Activated CD4-positive, alpha-beta T cell treated with anti-CD3 and anti-CD28 coated beads for 36 hours (primary cell): Measurements from ENCODE around the gene TACR1. TPM values are rescaled to one million over a fixed set of nuclear protein-coding genes. Genes with fewer than 3 reads are reported as not detected.
"Not testable (repeated sequence)": the region's sequence is repeated elsewhere in the genome, so short reads cannot be mapped to it uniquely, and the experiment has no call there.

Experiments
- ATAC-seq: fragments of 200-7000 bp; cut with Tn5 transposase; one replicate; pipeline ENCODE4 v1.10.0; 2021; ENCODE audit warnings: mild to moderate bottlenecking, moderate library complexity
- CTCF ChIA-PET: fragments of 350-600 bp; sonication (Branson Sonifier 250); formaldehyde crosslinking; loops from one replicate; lab custom pipeline; 2021; ENCODE audit warnings: antibody characterized with exemption; lab: Charles Lee
- POLR2A ChIA-PET: fragments of 350-600 bp; sonication (Branson Sonifier 250); formaldehyde crosslinking; loops from one replicate; lab custom pipeline; 2021; ENCODE audit warnings: antibody characterized with exemption, inconsistent platforms; lab: Charles Lee
- DNase-seq: peaks from one replicate; pipeline ENCODE4 v3.0.0-alpha.2; 2020
- H3K27ac Mint-ChIP-seq: one replicate; pipeline ENCODE4 v1.8.0; 2021; ENCODE audit warnings: mixed read lengths
- H3K27me3 Mint-ChIP-seq: one replicate; pipeline ENCODE4 v1.8.0; 2021; ENCODE audit warnings: mixed read lengths
- H3K36me3 Mint-ChIP-seq: one replicate; pipeline ENCODE4 v1.8.0; 2021; ENCODE audit warnings: low read depth, mixed read lengths
- H3K4me1 Mint-ChIP-seq: one replicate; pipeline ENCODE4 v1.8.0; 2021; ENCODE audit warnings: mixed read lengths
- H3K4me3 Mint-ChIP-seq: one replicate; pipeline ENCODE4 v1.8.0; 2021; ENCODE audit warnings: mild to moderate bottlenecking, moderate library complexity, mixed read lengths
- H3K9me3 Mint-ChIP-seq: one replicate; pipeline ENCODE4 v1.8.0; 2021; ENCODE audit warnings: low read depth, mixed read lengths
- intact Hi-C, 2 experiments: fragments of 100-400 bp; cut with DNase I in 1 of 2; cut with micrococcal nuclease in 1 of 2; formaldehyde crosslinking; loops; one replicate each; pipeline versions ENCODE4 v1.14.2 to v1.15.1; 2022 to 2024; cut with DNase I, micrococcal nuclease
- total RNA-seq, 2 experiments: library from RNA; stranded (reverse); gene quantifications; one replicate each; pipeline ENCODE4 v1.2.3, GENCODE V29; 2021

Gene TACR1
- total RNA-seq, 2 experiments from 2014 or later: not detected

GRCh38 chr2:75192496-75192895, 6.8 kb downstream of the TACR1 start:
- H3K27me3 Mint-ChIP-seq: peaks cover 18% of the 10 kb centered on the region
- CTCF ChIA-PET: no interaction called here
- POLR2A ChIA-PET: no interaction called here
- DNase-seq (no peak), ATAC-seq (no peak)
- no peaks in the 10 kb centered on the region for H3K36me3 Mint-ChIP-seq
- no peak overlapping the region for H3K4me3 Mint-ChIP-seq
- H3K9me3 Mint-ChIP-seq: no peaks in the 10 kb centered on the region
- no peaks in the 10 kb centered on the region for H3K4me1 Mint-ChIP-seq
- intact Hi-C loops: no loop called here
- H3K27ac Mint-ChIP-seq: no peak overlapping the region

GRCh38 chr2:75190271-75190990, 8.9 kb downstream of the TACR1 start:
- Mint-ChIP-seq H3K9me3 (no peaks in the 10 kb centered on the region), H3K36me3 (no peaks in the 10 kb centered on the region), H3K27me3 (peaks cover 10% of the 10 kb centered on the region), H3K4me1 (no peaks in the 10 kb centered on the region), H3K27ac (no peak overlapping the region), H3K4me3 (no peak overlapping the region)
- intact Hi-C loops: no loop called here
- ATAC-seq (no peak), DNase-seq (no peak)
- ChIA-PET POLR2A (no interaction called here), CTCF (interaction anchor here (0.6 kb wide), 1 partner anchor 362 kb away, joined by 3 read pairs; no protein-coding TSS in a partner anchor)

GRCh38 chr2:75186821-75187220, 12.5 kb downstream of the TACR1 start:
- no peaks in the 10 kb centered on the region for H3K9me3 Mint-ChIP-seq
- peaks cover 5% of the 10 kb centered on the region for H3K27me3 Mint-ChIP-seq
- no peaks in the 10 kb centered on the region for H3K36me3 Mint-ChIP-seq
- H3K4me1 Mint-ChIP-seq: no peaks in the 10 kb centered on the region
- H3K4me3 Mint-ChIP-seq: no peak overlapping the region
- H3K27ac Mint-ChIP-seq: no peak overlapping the region
- CTCF ChIA-PET: no interaction called here
- ATAC-seq (no peak), DNase-seq (no peak)
- intact Hi-C loops: no loop called here
- POLR2A ChIA-PET: interaction anchor here (0.6 kb wide), 1 partner anchor 267 kb away, joined by 4 read pairs; no protein-coding TSS in a partner anchor

GRCh38 chr2:75182606-75183005, 16.7 kb downstream of the TACR1 start:
- ATAC-seq (no peak), DNase-seq (no peak)
- H3K36me3 Mint-ChIP-seq: no peaks in the 10 kb centered on the region
- no peaks in the 10 kb centered on the region for H3K9me3 Mint-ChIP-seq
- H3K4me1 Mint-ChIP-seq: no peaks in the 10 kb centered on the region
- peaks cover 5% of the 10 kb centered on the region for H3K27me3 Mint-ChIP-seq
- no peak overlapping the region for H3K27ac Mint-ChIP-seq
- intact Hi-C loops: no loop called here
- no peak overlapping the region for H3K4me3 Mint-ChIP-seq
- POLR2A ChIA-PET: no interaction called here
- CTCF ChIA-PET: no interaction called here

- intact Hi-C loops: no loop called here
Measured at GRCh38 chr2:75180476-75180875, 18.8 kb downstream of the TACR1 start.

GRCh38 chr2:75177427-75177826, 21.9 kb downstream of the TACR1 start:
- ATAC-seq: no peak
- CTCF ChIA-PET: no interaction called here
- Mint-ChIP-seq H3K4me3 (no peak overlapping the region), H3K27me3 (peaks cover 8% of the 10 kb centered on the region), H3K4me1 (no peaks in the 10 kb centered on the region), H3K36me3 (no peaks in the 10 kb centered on the region), H3K9me3 (no peaks in the 10 kb centered on the region), H3K27ac (no peak overlapping the region)
- POLR2A ChIA-PET: interaction anchor here (0.7 kb wide), 1 partner anchor 180 kb away, joined by 6 read pairs; no protein-coding TSS in a partner anchor
- DNase-seq: no peak
- intact Hi-C loops: no loop called here

More at GRCh38 chr2:75180476-75180875, 18.8 kb downstream of the TACR1 start:
- CTCF ChIA-PET: no interaction called here
- DNase-seq: no peak
- H3K36me3 Mint-ChIP-seq: no peaks in the 10 kb centered on the region
- ATAC-seq: no peak
- no peak overlapping the region for H3K4me3 Mint-ChIP-seq
- no peaks in the 10 kb centered on the region for H3K4me1 Mint-ChIP-seq
- H3K27me3 Mint-ChIP-seq: peaks cover 6% of the 10 kb centered on the region
- POLR2A ChIA-PET: no interaction called here
- H3K27ac Mint-ChIP-seq: no peak overlapping the region
- no peaks in the 10 kb centered on the region for H3K9me3 Mint-ChIP-seq

- H3K4me3 Mint-ChIP-seq: no peak overlapping the region
- POLR2A ChIA-PET: no interaction called here
- no peaks in the 10 kb centered on the region for H3K9me3 Mint-ChIP-seq
- no peaks in the 10 kb centered on the region for H3K36me3 Mint-ChIP-seq
- intact Hi-C loops: no loop called here
- ATAC-seq (no peak), DNase-seq (no peak)
- peaks cover 8% of the 10 kb centered on the region for H3K27me3 Mint-ChIP-seq
- H3K27ac Mint-ChIP-seq: no peak overlapping the region
- no peaks in the 10 kb centered on the region for H3K4me1 Mint-ChIP-seq
- CTCF ChIA-PET: interaction anchor here (0.7 kb wide), 1 partner anchor 370 kb away, joined by 3 read pairs; no protein-coding TSS in a partner anchor
Measured at GRCh38 chr2:75175456-75175855, 23.9 kb downstream of the TACR1 start.

- Mint-ChIP-seq H3K9me3 (no peaks in the 10 kb centered on the region), H3K27me3 (peaks cover 6% of the 10 kb centered on the region), H3K4me1 (no peaks in the 10 kb centered on the region), H3K36me3 (no peaks in the 10 kb centered on the region), H3K27ac (no peak overlapping the region), H3K4me3 (no peak overlapping the region)
- intact Hi-C loops: no loop called here
- CTCF ChIA-PET: no interaction called here
- POLR2A ChIA-PET: no interaction called here
- no peak for DNase-seq
- no peak for ATAC-seq
Measured at GRCh38 chr2:75174981-75175380, 24.3 kb downstream of the TACR1 start.

- Mint-ChIP-seq H3K4me3 (no peak overlapping the region), H3K9me3 (no peaks in the 10 kb centered on the region), H3K27me3 (peaks cover 6% of the 10 kb centered on the region), H3K4me1 (no peaks in the 10 kb centered on the region), H3K36me3 (no peaks in the 10 kb centered on the region), H3K27ac (no peak overlapping the region)
- POLR2A ChIA-PET: no interaction called here
- ATAC-seq: no peak
- CTCF ChIA-PET: no interaction called here
- DNase-seq: no peak
- intact Hi-C loops: no loop called here
Measured at GRCh38 chr2:75174519-75174918, 24.8 kb downstream of the TACR1 start.

- Mint-ChIP-seq H3K9me3 (no peaks in the 10 kb centered on the region), H3K36me3 (no peaks in the 10 kb centered on the region), H3K27ac (no peak overlapping the region), H3K4me1 (no peaks in the 10 kb centered on the region), H3K27me3 (peaks cover 6% of the 10 kb centered on the region), H3K4me3 (no peak overlapping the region)
- POLR2A ChIA-PET: no interaction called here
- CTCF ChIA-PET: no interaction called here
- intact Hi-C loops: no loop called here
- ATAC-seq (no peak), DNase-seq (no peak)
Measured at GRCh38 chr2:75173740-75174139, 25.6 kb downstream of the TACR1 start.

GRCh38 chr2:75171423-75171822, 27.9 kb downstream of the TACR1 start:
- DNase-seq, H3K4me3 Mint-ChIP-seq, POLR2A ChIA-PET, intact Hi-C loops, H3K9me3 Mint-ChIP-seq, ATAC-seq, H3K4me1 Mint-ChIP-seq, H3K27ac Mint-ChIP-seq, H3K27me3 Mint-ChIP-seq, CTCF ChIA-PET, H3K36me3 Mint-ChIP-seq: not testable (repeated sequence)

- Mint-ChIP-seq H3K9me3 (no peaks in the 10 kb centered on the region), H3K27me3 (peaks cover 6% of the 10 kb centered on the region), H3K36me3 (no peaks in the 10 kb centered on the region), H3K4me1 (no peaks in the 10 kb centered on the region), H3K4me3 (no peak overlapping the region), H3K27ac (no peak overlapping the region)
- ATAC-seq: no peak
- CTCF ChIA-PET: no interaction called here
- no peak for DNase-seq
- POLR2A ChIA-PET: no interaction called here
- intact Hi-C loops: no loop called here
Measured at GRCh38 chr2:75170889-75171288, 28.4 kb downstream of the TACR1 start.
